ENCODE measurements around the gene ZNF730. TPM values are rescaled to one million over a fixed set of nuclear protein-coding genes. Genes with fewer than 3 reads are reported as not detected.
"Not testable (repeated sequence)": the region's sequence is repeated elsewhere in the genome, so short reads cannot be mapped to it uniquely, and the experiment has no call there.

The ZNF730 gene
- total RNA-seq, 2 experiments from 2014 or later, result not detected

- Mint-ChIP-seq H3K27me3 (no peaks in the 10 kb centered on the region), H3K4me1 (ENCODE audit: low read depth) (no peaks in the 10 kb centered on the region), H3K36me3 (ENCODE audit: low read depth) (no peaks in the 10 kb centered on the region), H3K9me3 (peaks cover 11% of the 10 kb centered on the region), H3K27ac (no peak overlapping the region), H3K4me3 (no peak overlapping the region)
- Histone ChIP-seq H3K27ac (ENCODE audit: low read depth in 1 of 2, low read length in 2 of 2) (no peak overlapping the region), H3K9me3 (ENCODE audit: control insufficient read depth in 1 of 2, insufficient read depth in 1 of 2, low read length in 2 of 2) (peaks cover 2 to 27% of the 10 kb centered on the region in 2 experiments), H3K4me1 (ENCODE audit: insufficient read depth, low read length) (no peaks in the 10 kb centered on the region), H3K36me3 (ENCODE audit: insufficient read depth, low read length) (no peaks in the 10 kb centered on the region), H3K4me3 (ENCODE audit: low read length) (no peak overlapping the region), H3K27me3 (ENCODE audit: control insufficient read depth in 1 of 2, insufficient read depth in 2 of 2, low read length in 2 of 2) (no peaks in the 10 kb centered on the region)
- no peak for ATAC-seq (ENCODE audit: poor library complexity)
- no peak for DNase-seq
- TF ChIP-seq, protein P1, sequence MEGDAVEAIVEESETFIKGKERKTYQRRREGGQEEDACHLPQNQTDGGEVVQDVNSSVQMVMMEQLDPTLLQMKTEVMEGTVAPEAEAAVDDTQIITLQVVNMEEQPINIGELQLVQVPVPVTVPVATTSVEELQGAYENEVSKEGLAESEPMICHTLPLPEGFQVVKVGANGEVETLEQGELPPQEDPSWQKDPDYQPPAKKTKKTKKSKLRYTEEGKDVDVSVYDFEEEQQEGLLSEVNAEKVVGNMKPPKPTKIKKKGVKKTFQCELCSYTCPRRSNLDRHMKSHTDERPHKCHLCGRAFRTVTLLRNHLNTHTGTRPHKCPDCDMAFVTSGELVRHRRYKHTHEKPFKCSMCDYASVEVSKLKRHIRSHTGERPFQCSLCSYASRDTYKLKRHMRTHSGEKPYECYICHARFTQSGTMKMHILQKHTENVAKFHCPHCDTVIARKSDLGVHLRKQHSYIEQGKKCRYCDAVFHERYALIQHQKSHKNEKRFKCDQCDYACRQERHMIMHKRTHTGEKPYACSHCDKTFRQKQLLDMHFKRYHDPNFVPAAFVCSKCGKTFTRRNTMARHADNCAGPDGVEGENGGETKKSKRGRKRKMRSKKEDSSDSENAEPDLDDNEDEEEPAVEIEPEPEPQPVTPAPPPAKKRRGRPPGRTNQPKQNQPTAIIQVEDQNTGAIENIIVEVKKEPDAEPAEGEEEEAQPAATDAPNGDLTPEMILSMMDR (IDR thresholded peaks at IDR 0.05), result no peak
- intact Hi-C loops (cut with DNase I, micrococcal nuclease), result no loop called here
- POLR2A ChIA-PET, result no interaction called here
- CTCF ChIA-PET, result no interaction called here
Observed at GRCh38 chr19:23160766-23161165, 43.9 kb downstream of the ZNF730 start.

DNA sequence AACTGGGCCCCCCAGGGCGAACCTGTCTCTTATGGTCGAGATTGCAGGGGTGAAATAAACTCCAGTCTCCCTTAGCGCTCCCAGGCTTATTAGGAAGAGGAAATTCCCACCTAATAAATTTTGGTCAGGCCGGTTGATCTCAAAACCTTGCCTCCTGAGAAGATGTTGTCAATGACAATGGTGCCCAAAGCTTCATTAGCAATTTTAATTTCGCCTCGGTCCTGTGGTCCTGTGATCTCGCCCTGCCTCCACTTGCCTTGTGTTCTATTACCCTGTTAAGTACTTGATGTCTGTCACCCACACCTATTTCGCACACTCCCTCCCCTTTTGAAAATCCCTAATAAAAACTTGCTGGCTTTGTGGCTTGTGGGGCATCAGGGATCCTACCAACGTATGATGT, 51.5 kb downstream of the ZNF730 start:
- H3K27ac Mint-ChIP-seq; H3K36me3 ChIP-seq (ENCODE audit: insufficient read depth, low read length); H3K4me1 Mint-ChIP-seq (ENCODE audit: low read depth): not testable (repeated sequence)

DNA sequence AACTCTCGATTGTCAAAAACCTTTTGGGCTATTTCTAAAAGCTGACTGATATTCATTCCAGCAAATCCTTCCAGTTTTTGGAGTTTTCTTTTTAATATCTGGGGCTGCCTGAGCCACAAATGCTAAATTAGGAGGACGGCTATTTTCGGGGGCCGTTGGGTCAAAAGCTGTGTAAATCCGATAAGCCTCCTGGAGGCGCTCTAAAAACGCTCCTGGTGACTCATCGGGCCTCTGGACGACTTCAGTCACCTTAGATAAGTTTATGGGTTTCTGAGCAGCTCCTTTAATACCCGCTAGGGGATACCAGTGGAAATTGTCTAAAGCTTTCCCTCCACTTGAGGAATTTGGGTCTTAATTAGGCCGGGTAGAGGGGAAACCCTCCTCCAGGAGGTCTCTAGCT, 66.4 kb downstream of the ZNF730 start:
- H3K27me3 Mint-ChIP-seq, result no peaks in the 10 kb centered on the region
- Histone ChIP-seq H3K27ac (ENCODE audit: low read depth in 1 of 2, low read length in 2 of 2) (no peak overlapping the region), H3K36me3 (ENCODE audit: insufficient read depth, low read length) (no peaks in the 10 kb centered on the region), H3K9me3 (ENCODE audit: control insufficient read depth in 1 of 2, insufficient read depth in 1 of 2, low read length in 2 of 2) (peaks cover 0 to 4% of the 10 kb centered on the region in 2 experiments), H3K4me1 (ENCODE audit: insufficient read depth, low read length) (no peaks in the 10 kb centered on the region), H3K27me3 (ENCODE audit: control insufficient read depth in 1 of 2, insufficient read depth in 2 of 2, low read length in 2 of 2) (no peaks in the 10 kb centered on the region), H3K4me3 (ENCODE audit: low read length) (no peak overlapping the region)
- H3K9me3 Mint-ChIP-seq, result peaks cover 8% of the 10 kb centered on the region
- ATAC-seq (ENCODE audit: poor library complexity) (no peak), DNase-seq (no peak)
- TF ChIP-seq, protein P1 (IDR thresholded peaks at IDR 0.05), result no peak
- H3K36me3 Mint-ChIP-seq (ENCODE audit: low read depth), result no peaks in the 10 kb centered on the region
- H3K4me1 Mint-ChIP-seq (ENCODE audit: low read depth), result no peaks in the 10 kb centered on the region
- intact Hi-C loops (cut with DNase I, micrococcal nuclease), result no loop called here
- POLR2A ChIA-PET, result no interaction called here
- CTCF ChIA-PET, result no interaction called here
- H3K27ac Mint-ChIP-seq, result no peak overlapping the region
- no peak overlapping the region for H3K4me3 Mint-ChIP-seq

More for the DNA sequence above, 51.5 kb downstream of the ZNF730 start:
- H3K36me3 Mint-ChIP-seq (ENCODE audit: low read depth); DNase-seq; H3K4me1 ChIP-seq (ENCODE audit: insufficient read depth, low read length); H3K4me3 ChIP-seq (ENCODE audit: low read length); H3K27me3 Mint-ChIP-seq; H3K27ac ChIP-seq (ENCODE audit: low read depth in 1 of 2, low read length in 2 of 2); ATAC-seq (ENCODE audit: poor library complexity); H3K27me3 ChIP-seq (ENCODE audit: control insufficient read depth in 1 of 2, insufficient read depth in 2 of 2, low read length in 2 of 2); H3K9me3 Mint-ChIP-seq; CTCF ChIA-PET; intact Hi-C loops (cut with DNase I, micrococcal nuclease); H3K4me3 Mint-ChIP-seq; POLR2A ChIA-PET: not testable (repeated sequence)
- H3K9me3 ChIP-seq (ENCODE audit: control insufficient read depth in 1 of 2, insufficient read depth in 1 of 2, low read length in 2 of 2), result peaks cover 0 to 12% of the 10 kb centered on the region in 2 experiments

DNA sequence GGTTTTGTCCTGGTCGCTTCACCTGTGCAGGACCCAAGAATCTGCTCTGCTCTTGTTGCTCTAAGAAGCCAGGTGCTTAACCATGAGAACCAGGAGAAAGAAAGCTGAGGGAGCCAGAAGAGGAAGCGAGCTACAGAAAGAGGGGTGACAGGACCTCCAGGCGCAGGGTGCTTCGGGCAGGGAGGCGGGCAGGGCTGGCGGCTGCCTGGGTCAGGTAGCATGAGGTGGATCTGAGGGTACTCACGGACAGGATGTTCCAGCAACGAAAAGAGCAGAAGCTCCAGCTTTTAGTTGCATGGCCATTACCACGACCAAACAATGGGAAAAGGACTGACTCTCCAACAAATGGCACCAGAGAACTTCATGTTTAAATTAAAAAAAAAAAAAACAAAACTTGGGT, 73.5 kb downstream of the ZNF730 start:
- ChIA-PET CTCF (no interaction called here), POLR2A (interaction anchor here (0.6 kb wide), 1 partner anchor 52 kb away, joined by 6 read pairs; no protein-coding TSS in a partner anchor)
- Histone ChIP-seq H3K4me3 (ENCODE audit: low read length) (no peak overlapping the region), H3K27me3 (ENCODE audit: control insufficient read depth in 1 of 2, insufficient read depth in 2 of 2, low read length in 2 of 2) (no peaks in the 10 kb centered on the region), H3K36me3 (ENCODE audit: insufficient read depth, low read length) (no peaks in the 10 kb centered on the region), H3K9me3 (ENCODE audit: control insufficient read depth in 1 of 2, insufficient read depth in 1 of 2, low read length in 2 of 2) (peaks cover 13 to 31% of the 10 kb centered on the region in 2 experiments), H3K27ac (ENCODE audit: low read depth in 1 of 2, low read length in 2 of 2) (no peak overlapping the region), H3K4me1 (ENCODE audit: insufficient read depth, low read length) (no peaks in the 10 kb centered on the region)
- H3K27me3 Mint-ChIP-seq, result no peaks in the 10 kb centered on the region
- intact Hi-C loops (cut with DNase I, micrococcal nuclease), result no loop called here
- TF ChIP-seq, protein P1 (IDR thresholded peaks at IDR 0.05), result no peak
- H3K36me3 Mint-ChIP-seq (ENCODE audit: low read depth), result peaks cover 5% of the 10 kb centered on the region
- no peak for ATAC-seq (ENCODE audit: poor library complexity)
- no peak overlapping the region for H3K4me3 Mint-ChIP-seq
- peaks cover 11% of the 10 kb centered on the region for H3K9me3 Mint-ChIP-seq
- H3K4me1 Mint-ChIP-seq (ENCODE audit: low read depth), result no peaks in the 10 kb centered on the region
- H3K27ac Mint-ChIP-seq, result no peak overlapping the region
- DNase-seq, result no peak

All from CD4-positive, alpha-beta T cell (primary cell).